GM19351 (cell line): ENCODE results near the gene BLACAT1.
"Not testable (repeated sequence)": the region's sequence is repeated elsewhere in the genome, so short reads cannot be mapped to it uniquely, and the experiment has no call there.

Source experiments
- ATAC-seq: cut with Tn5 transposase; IDR thresholded peaks from one replicate; pipeline ENCODE4 v1.9.1; 2021; ENCODE audit warnings: mild to moderate bottlenecking, moderate library complexity; ENCODE audit not compliant: unreplicated experiment

BLACAT1 gene

DNA sequence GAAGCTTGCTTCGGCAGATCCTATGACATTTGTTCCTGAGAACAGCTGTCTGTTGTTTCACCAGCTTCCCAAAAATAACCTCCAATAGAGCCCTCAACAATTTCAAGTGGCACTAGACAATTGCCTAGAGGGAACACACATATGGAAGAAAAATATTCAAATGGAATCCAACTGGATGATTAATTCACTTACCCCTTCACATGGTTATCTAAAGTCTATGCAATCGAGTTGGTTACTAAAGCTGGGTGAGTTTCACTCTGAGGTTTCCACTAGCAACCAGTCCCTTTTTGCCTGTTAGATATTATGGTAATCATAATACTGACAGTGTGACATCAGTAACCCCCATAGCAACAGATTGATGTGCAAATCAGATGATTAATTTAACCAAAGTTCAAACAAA lies 34.0 kb downstream of the BLACAT1 start, which contains the start of gene LEMD1:
Gene LEMD1 (minus strand): TSS at position 259 of the 400 bp plus-strand sequence. CDS start 1,520 bp downstream, outside the sequence.
- ATAC-seq = no peak

DNA sequence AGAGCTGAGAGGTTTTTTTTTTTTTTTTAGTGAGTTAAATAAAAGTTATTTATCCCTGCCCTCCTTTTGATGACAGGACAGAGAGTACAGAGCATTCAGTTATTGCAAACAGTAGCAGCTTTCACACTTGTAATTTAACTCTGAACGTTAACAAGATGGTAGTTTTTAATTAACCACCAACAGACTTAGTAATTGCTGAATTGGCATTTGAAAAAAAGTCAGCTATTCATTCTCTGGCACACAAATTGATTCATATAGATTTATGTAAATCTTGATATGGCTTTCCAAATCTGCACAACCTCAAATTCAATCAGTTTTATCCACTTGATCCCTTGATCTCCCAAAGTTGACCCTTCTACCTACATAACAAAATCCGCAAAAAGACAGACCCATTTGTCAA lies 34.9 kb downstream of the BLACAT1 start:
- ATAC-seq = no peak

GRCh38 chr1:205417870-205418635 lies 37.8 kb downstream of the BLACAT1 start:
- no peak for ATAC-seq

GRCh38 chr1:205416322-205416721 lies 39.5 kb downstream of the BLACAT1 start:
- no peak for ATAC-seq

- no peak for ATAC-seq
Observed at GRCh38 chr1:205410581-205411298, 45.1 kb downstream of the BLACAT1 start.

DNA sequence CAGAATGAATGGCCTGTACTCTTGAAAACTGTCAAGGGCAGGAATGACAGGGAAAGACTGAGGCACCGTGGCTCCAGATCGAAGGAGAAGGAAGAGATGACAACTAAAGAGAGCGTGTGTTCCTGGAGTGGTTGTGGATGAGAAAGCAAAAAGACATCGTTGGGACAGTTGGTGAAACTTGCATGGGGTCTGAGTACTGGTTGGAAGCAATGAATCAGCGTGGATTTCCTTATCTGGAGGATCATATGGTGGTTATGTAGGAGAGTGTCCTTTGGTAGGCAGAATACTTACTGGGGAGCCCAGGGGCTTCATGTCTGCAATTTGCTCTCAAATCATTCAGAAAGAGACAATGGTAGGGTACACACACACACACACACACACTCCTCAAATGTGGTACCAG lies 47.9 kb downstream of the BLACAT1 start:
- ATAC-seq = no peak

DNA sequence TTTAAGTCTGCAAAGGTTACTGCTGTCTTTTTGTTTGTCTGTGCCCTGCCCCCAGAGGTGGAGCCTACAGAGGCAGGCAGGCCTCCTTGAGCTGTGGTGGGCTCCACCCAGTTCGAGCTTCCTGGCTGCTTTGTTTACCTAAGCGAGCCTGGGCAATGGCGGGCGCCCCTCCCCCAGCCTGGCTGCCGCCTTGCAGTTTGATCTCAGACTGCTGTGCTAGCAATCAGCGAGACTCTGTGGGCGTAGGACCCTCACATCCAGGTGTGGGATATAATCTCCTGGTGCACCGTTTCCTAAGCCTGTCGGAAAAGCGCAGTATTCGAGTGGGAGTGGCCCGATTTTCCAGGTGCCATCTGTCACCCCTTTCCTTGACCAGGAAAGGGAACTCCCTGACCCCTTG lies 49.6 kb downstream of the BLACAT1 start:
- not testable (repeated sequence) for ATAC-seq
